K562 (cell line): ENCODE results near the gene RIN3. TPM values are rescaled to one million over a fixed set of nuclear protein-coding genes. Genes with fewer than 3 reads are reported as not detected.

Source experiments
- CBFB ChIP-seq: sonication (generic); formaldehyde crosslinking; IDR thresholded peaks from 2 replicates; pipeline ENCODE4 v1.4.0; 2020; ENCODE audit warnings: mild to moderate bottlenecking, missing genetic modification reagents
- CREM ChIP-seq: IDR thresholded peaks from 2 replicates; pipeline ENCODE4 v1.6.1; 2014; ENCODE audit warnings: antibody characterized with exemption, low read depth
- ETV6 ChIP-seq, 3 experiments: fragments of 150-350 bp in 1 of 3; sonication (generic) in 1 of 3; formaldehyde crosslinking in 1 of 3; IDR thresholded peaks; 2 replicates each; pipeline versions ENCODE4 v1.6.1 to v1.8.0; 2014 to 2022; ENCODE audit warnings: borderline replicate concordance in 2 of 3, low read depth in 2 of 3, antibody characterized with exemption in 1 of 3, low read length in 1 of 3, mild to moderate bottlenecking in 1 of 3, missing genetic modification reagents in 1 of 3
- GTF2E2 ChIP-seq: fragments of 200-800 bp; sonication (Bioruptor generic); IDR thresholded peaks from 2 replicates; pipeline ENCODE4 v1.6.1; 2016; ENCODE audit warnings: missing genetic modification characterization, missing compliant biosample characterization
- L3MBTL2 ChIP-seq: fragments of 450-650 bp; IDR thresholded peaks from 2 replicates; pipeline ENCODE4 v1.6.1; 2016; ENCODE audit warnings: mild to moderate bottlenecking, moderate library complexity
- MEF2A ChIP-seq: IDR thresholded peaks from 2 replicates; pipeline ENCODE4 v1.6.1; 2011; ENCODE audit warnings: low read depth, mild to moderate bottlenecking, low read length, moderate library complexity; ENCODE audit not compliant: control insufficient read depth
- MNT ChIP-seq, 2 experiments: fragments of 450-650 bp; conservative IDR thresholded peaks; 2 replicates each; pipeline ENCODE4 v1.6.1; 2017; ENCODE audit warnings: mild to moderate bottlenecking in 2 of 2, moderate library complexity in 2 of 2
- NFYB ChIP-seq: IDR thresholded peaks from 2 replicates; pipeline ENCODE4 v1.6.1; 2011; ENCODE audit warnings: mild to moderate bottlenecking, moderate library complexity; ENCODE audit not compliant: insufficient read length; ENCODE audit errors: extremely low read depth
- NUFIP1 ChIP-seq: fragments of 450-650 bp; IDR thresholded peaks from 2 replicates; pipeline ENCODE4 v1.6.1; 2018; ENCODE audit not compliant: partially characterized antibody
- PYGO2 ChIP-seq: fragments of 450-650 bp; IDR thresholded peaks from 2 replicates; pipeline ENCODE4 v1.6.1; 2016; ENCODE audit warnings: mild to moderate bottlenecking, missing genetic modification characterization, moderate library complexity, missing compliant biosample characterization
- RAD51 ChIP-seq: fragments of 450-650 bp; IDR thresholded peaks from 2 replicates; pipeline ENCODE4 v1.7.1; 2016; ENCODE audit warnings: low read depth, mild to moderate bottlenecking, borderline replicate concordance
- RB1 ChIP-seq: fragments of 450-650 bp; IDR thresholded peaks from 2 replicates; pipeline ENCODE4 v1.6.1; 2017; ENCODE audit warnings: low read depth, mild to moderate bottlenecking
- RBM25 ChIP-seq: fragments of 200-400 bp; formaldehyde crosslinking; IDR thresholded peaks from 2 replicates; pipeline ENCODE4 v1.6.1; 2018; ENCODE audit warnings: low read length, low read depth, moderate library complexity; ENCODE audit not compliant: severe bottlenecking
- RBM39 ChIP-seq: fragments of 200-400 bp; formaldehyde crosslinking; optimal IDR thresholded peaks from 2 replicates; pipeline ENCODE3; 2018; ENCODE audit warnings: low read depth, low read length
- SIN3A ChIP-seq, 2 experiments: fragments of 150-350 bp in 1 of 2; IDR thresholded peaks; 2 replicates each; pipeline ENCODE4 v1.6.1; 2011 to 2016; ENCODE audit warnings: borderline replicate concordance in 2 of 2, low read depth in 2 of 2, low read length in 2 of 2, mild to moderate bottlenecking in 2 of 2, moderate library complexity in 2 of 2; ENCODE audit not compliant: control insufficient read depth in 1 of 2
- SP2 ChIP-seq: IDR thresholded peaks from 2 replicates; pipeline ENCODE4 v1.6.1; 2011; ENCODE audit warnings: mild to moderate bottlenecking, low read depth, low read length, moderate library complexity; ENCODE audit not compliant: poor library complexity, severe bottlenecking; ENCODE audit errors: extremely low read depth
- TCFL5 ChIP-seq: fragments of 250-450 bp; sonication (Bioruptor Pico); conservative IDR thresholded peaks from 2 replicates; pipeline ENCODE4 v1.6.1; 2021; ENCODE audit warnings: mild to moderate bottlenecking, moderate library complexity, matching md5 sums
- WHSC1 ChIP-seq: IDR thresholded peaks from one replicate; pipeline ENCODE4 v1.6.1; 2012; ENCODE audit warnings: low read length, control low read depth, inconsistent platforms
- ZBTB1 ChIP-seq: sonication (generic); formaldehyde crosslinking; IDR thresholded peaks from 2 replicates; pipeline ENCODE4 v1.8.1; 2023; ENCODE audit warnings: missing genetic modification reagents, low read depth, mild to moderate bottlenecking, borderline replicate concordance
- ZC3H4 ChIP-seq: sonication (generic); formaldehyde crosslinking; IDR thresholded peaks from 2 replicates; pipeline ENCODE4 v1.9.0; 2021; ENCODE audit warnings: missing genetic modification reagents, borderline replicate concordance
- ZNF395 ChIP-seq: fragments of 200-800 bp; sonication (Bioruptor generic); IDR thresholded peaks from 2 replicates; pipeline ENCODE4 v1.6.1; 2017; ENCODE audit warnings: missing genetic modification characterization, missing compliant biosample characterization
- ZNF511 ChIP-seq: sonication (generic); formaldehyde crosslinking; IDR thresholded peaks from 2 replicates; pipeline ENCODE4 v1.8.0; 2022; ENCODE audit warnings: mild to moderate bottlenecking, missing genetic modification reagents
- ZNF699 ChIP-seq: fragments of 250-450 bp; sonication (Bioruptor Pico); IDR thresholded peaks from 2 replicates; pipeline ENCODE4 v1.8.0; 2021; ENCODE audit warnings: mild to moderate bottlenecking, moderate library complexity; ENCODE audit not compliant: insufficient replicate concordance
- polyA plus RNA-seq, 8 experiments: library from polyadenylated mRNA; depleted of rRNA in 4 of 8; stranded (reverse) in 5 of 8; unstranded in 3 of 8; fragments of >200 nt; fragmentation: Nextera tagmentation in 2 of 8; fragmentation: Illumina TruSeq in 1 of 8; extraction: Ambion mirVana in 2 of 8; extraction: Trizol in 1 of 8; gene quantifications; 2 replicates each; pipeline versions ENCODE4 v1.2.1 to v1.2.3, GENCODE V29; 2011 to 2014; ENCODE audit warnings: inconsistent platforms in 1 of 8, missing spikeins in 1 of 8
- total RNA-seq, 7 experiments: library from RNA; depleted of rRNA in 6 of 7; stranded (reverse); fragments of >200 nt in 6 of 7; fragmentation: Illumina TruSeq in 2 of 7; extraction: Trizol in 2 of 7; gene quantifications; 2 replicates each; pipeline versions ENCODE4 v1.2.1 to v1.2.3, GENCODE V29; 2011 to 2021; ENCODE audit warnings: low replicate concordance in 1 of 7

The RIN3 gene
- total and polyA plus RNA-seq, 9 of the 15 experiments (the other 6 are each of a cell fraction or from before 2014, with no cell fraction given) = 0.01 to 0.49 (median 0.08) TPM; not detected in 5

- TF ChIP-seq RAD51 (peak; percentile 64), RB1 (no peak), ZBTB1 (no peak), ETV6 (IDR thresholded peaks at IDR 0.05; ENCODE audit: borderline replicate concordance in 1 of 2, low read depth in 2 of 2, low read length in 1 of 2) (no peak), ETV6 (CRISPR knock-in tag; IDR thresholded peaks at IDR 0.05; ENCODE audit: borderline replicate concordance) (no peak), NFYB (peak; percentile 72), ZNF395 (CRISPR knock-in tag) (no peak), PYGO2 (tag) (no peak), CBFB (CRISPR knock-in tag) (no peak), GTF2E2 (no peak), SIN3A (IDR thresholded peaks at IDR 0.05; ENCODE audit: borderline replicate concordance in 2 of 2, control insufficient read depth in 1 of 2, low read depth in 2 of 2, low read length in 2 of 2) (no peak), ZNF699 (no peak), L3MBTL2 (peak; percentile 51), MEF2A (no peak), CREM (no peak), ZC3H4 (CRISPR knock-in tag) (no peak), SP2 (no peak), WHSC1 (no peak), MNT (conservative IDR thresholded peaks at IDR 0.05) (no peak), TCFL5 (no peak), ZNF511 (CRISPR knock-in tag) (no peak), NUFIP1 (no peak), RBM39 (no peak), RBM25 (no peak)
These were observed 70.6 kb downstream of the RIN3 start (continued) for GRCh38 chr14:92584220-92584619.
